ENCODE measurements around the gene CD6. TPM values are rescaled to one million over a fixed set of nuclear protein-coding genes. Genes with fewer than 3 reads are reported as not detected.

CD6 gene
- total RNA-seq, 1 experiment from 2014 or later = not detected

DNA sequence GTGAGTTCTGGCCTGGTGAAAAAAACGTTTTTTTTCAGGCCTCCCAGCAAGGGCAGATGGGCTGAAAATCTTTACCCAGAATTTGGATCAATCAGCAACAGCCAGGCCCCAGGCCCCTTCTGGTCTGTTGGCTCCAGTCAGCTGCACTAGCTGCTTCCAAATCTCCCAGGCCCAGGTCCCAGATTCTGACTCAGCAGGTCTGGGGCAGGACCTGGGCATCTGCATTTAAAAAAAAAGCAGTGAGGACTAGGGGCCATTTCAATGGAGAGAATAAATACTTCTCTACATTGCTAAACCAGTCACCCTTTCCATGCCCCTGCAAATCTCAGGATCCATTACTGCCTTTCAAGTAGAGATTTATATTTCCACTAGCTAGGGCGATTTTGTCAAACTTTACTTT lies 23.8 kb upstream of the CD6 start:
- no peak overlapping the region for H3K14ac ChIP-seq (ENCODE audit: insufficient read depth, low read length)
- no peak overlapping the region for H3K56ac ChIP-seq (ENCODE audit: insufficient read length, low read depth, low read length)
- H2BK12ac ChIP-seq (ENCODE audit: insufficient read length, low read depth, low read length) = no peak overlapping the region
- H3T11ph ChIP-seq (ENCODE audit: low read length) = no peak overlapping the region
- no peak for DNase-seq
- Mint-ChIP-seq H3K4me3 (no peak overlapping the region), H3K27ac (no peak overlapping the region; a peak in 1 of 7 replicates), H3K9me3 (no peaks in the 10 kb centered on the region; a peak in 1 of 5 replicates), H3K27me3 (ENCODE audit: low read depth) (peaks cover 38% of the 10 kb centered on the region), H3K4me1 (peaks cover 36 to 42% of the 10 kb centered on the region in 2 experiments), H3K36me3 (ENCODE audit: insufficient read depth in 1 of 3, low read depth in 3 of 3) (peaks cover 0 to 9% (median 2%) of the 10 kb centered on the region in 3 experiments; a peak in 4 of 7 replicates)
- no peak overlapping the region for H2AFZ ChIP-seq (ENCODE audit: low read length)
- H3K23ac ChIP-seq (ENCODE audit: insufficient read length, low read depth, low read length) = no peak overlapping the region
- TF ChIP-seq, protein P1, sequence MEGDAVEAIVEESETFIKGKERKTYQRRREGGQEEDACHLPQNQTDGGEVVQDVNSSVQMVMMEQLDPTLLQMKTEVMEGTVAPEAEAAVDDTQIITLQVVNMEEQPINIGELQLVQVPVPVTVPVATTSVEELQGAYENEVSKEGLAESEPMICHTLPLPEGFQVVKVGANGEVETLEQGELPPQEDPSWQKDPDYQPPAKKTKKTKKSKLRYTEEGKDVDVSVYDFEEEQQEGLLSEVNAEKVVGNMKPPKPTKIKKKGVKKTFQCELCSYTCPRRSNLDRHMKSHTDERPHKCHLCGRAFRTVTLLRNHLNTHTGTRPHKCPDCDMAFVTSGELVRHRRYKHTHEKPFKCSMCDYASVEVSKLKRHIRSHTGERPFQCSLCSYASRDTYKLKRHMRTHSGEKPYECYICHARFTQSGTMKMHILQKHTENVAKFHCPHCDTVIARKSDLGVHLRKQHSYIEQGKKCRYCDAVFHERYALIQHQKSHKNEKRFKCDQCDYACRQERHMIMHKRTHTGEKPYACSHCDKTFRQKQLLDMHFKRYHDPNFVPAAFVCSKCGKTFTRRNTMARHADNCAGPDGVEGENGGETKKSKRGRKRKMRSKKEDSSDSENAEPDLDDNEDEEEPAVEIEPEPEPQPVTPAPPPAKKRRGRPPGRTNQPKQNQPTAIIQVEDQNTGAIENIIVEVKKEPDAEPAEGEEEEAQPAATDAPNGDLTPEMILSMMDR (conservative IDR thresholded peaks at IDR 0.05) = no peak
- H3K27me3 ChIP-seq (ENCODE audit: insufficient read depth, low read length) = no peaks in the 10 kb centered on the region; the same call in 1 of the 2 replicates
- H3K18ac ChIP-seq (ENCODE audit: insufficient read length, low read depth, low read length) = no peak overlapping the region
- H3K4ac ChIP-seq (ENCODE audit: low read depth, low read length) = no peak overlapping the region
- no peaks in the 10 kb centered on the region for H4K20me1 ChIP-seq (ENCODE audit: control insufficient read depth, insufficient read depth, insufficient read length)
- H3K79me2 ChIP-seq (ENCODE audit: insufficient read depth, low read length) = no peaks in the 10 kb centered on the region
- H2BK15ac ChIP-seq (ENCODE audit: low read depth, low read length) = no peak overlapping the region
- no peak overlapping the region for H4K5ac ChIP-seq (ENCODE audit: insufficient read length, low read depth, low read length)
- H3K4me2 ChIP-seq (ENCODE audit: insufficient read depth, insufficient read length, low read length) = no peak overlapping the region
- peaks cover 15% of the 10 kb centered on the region for H3K23me2 ChIP-seq (ENCODE audit: insufficient read length, low read depth, low read length, poor library complexity, severe bottlenecking)
- no peak overlapping the region for H3K27ac ChIP-seq (ENCODE audit: insufficient read length, low read depth, low read length)
- no peaks in the 10 kb centered on the region for H3K9me3 ChIP-seq (ENCODE audit: control insufficient read depth, low read depth, low read length)
- no peak overlapping the region for H4K8ac ChIP-seq (replicated peaks; ENCODE audit: insufficient read length, low read depth, low read length)
- H4K91ac ChIP-seq (ENCODE audit: insufficient read length, low read depth, low read length) = no peak overlapping the region
- H2BK120ac ChIP-seq (ENCODE audit: low read depth, low read length, poor library complexity, severe bottlenecking) = no peak overlapping the region
- H3K9ac ChIP-seq (ENCODE audit: extremely low read depth, insufficient read length, low read length) = no peak overlapping the region
- no peaks in the 10 kb centered on the region for H3K4me1 ChIP-seq (ENCODE audit: insufficient read depth, low read length)
- H3K79me1 ChIP-seq (ENCODE audit: insufficient read depth, low read depth, low read length, poor library complexity, severe bottlenecking) = no peaks in the 10 kb centered on the region
- H2BK20ac ChIP-seq (ENCODE audit: low read depth, low read length, poor library complexity, severe bottlenecking) = no peak overlapping the region
- no peak overlapping the region for H2AK5ac ChIP-seq (ENCODE audit: insufficient read length, low read length)
- H2BK5ac ChIP-seq (ENCODE audit: insufficient read length, low read length) = no peak overlapping the region
- WGBS (ENCODE audit: extremely low coverage, insufficient read length, low lambda C conversion rate) = no CpG with 5 or more reads among the region's 2 CpGs

All from H9 (cell line).